BLaER1 treated with 17β-estradiol and CSF1 and Interleukin-3, amounts not matched to agents 10 nM and 100 nM (cell line): ENCODE data around the gene SHROOM1.

Experiments used
- H3K27ac ChIP-seq, 11 experiments: shearing (Covaris generic); formaldehyde crosslinking; 2 replicates each; pipeline ENCODE4 v1.8.1; 2022
- H3K27me3 ChIP-seq, 11 experiments: shearing (Covaris generic); formaldehyde crosslinking; 2 replicates each; pipeline ENCODE4 v1.8.1; 2022
- H3K36me3 ChIP-seq, 11 experiments: shearing (Covaris generic); formaldehyde crosslinking; 2 replicates each; pipeline ENCODE4 v1.8.1; 2022
- H3K4me1 ChIP-seq, 10 experiments: shearing (Covaris generic); formaldehyde crosslinking; 2 replicates each; pipeline ENCODE4 v1.8.1; 2022
- H3K4me2 ChIP-seq, 11 experiments: shearing (Covaris generic); formaldehyde crosslinking; 2 replicates each; pipeline ENCODE4 v1.8.1; 2022
- H3K4me3 ChIP-seq, 10 experiments: shearing (Covaris generic); formaldehyde crosslinking; 2 replicates each; pipeline ENCODE4 v1.8.1; 2022
- H3K9ac ChIP-seq, 11 experiments: shearing (Covaris generic); formaldehyde crosslinking; 2 replicates each; pipeline ENCODE4 v1.8.1; 2022
- H3K9me3 ChIP-seq, 11 experiments: shearing (Covaris generic); formaldehyde crosslinking; replicated peaks in 1 of 11; 2 replicates each; pipeline ENCODE4 v1.8.1; 2022
- H4K20me1 ChIP-seq, 11 experiments: shearing (Covaris generic); formaldehyde crosslinking; 2 replicates each; pipeline ENCODE4 v1.8.1; 2022
- Cebpa-rat ChIP-seq, 11 experiments: shearing (Covaris generic); IDR thresholded peaks; 2 replicates each; pipeline ENCODE4 v1.8.1; 2022

The SHROOM1 gene

GRCh38 chr5:132854301-132854700 is 23.9 kb upstream of the SHROOM1 start:
- H3K27ac ChIP-seq: no peak overlapping the region
- H3K9me3 ChIP-seq: no peaks in the 10 kb centered on the region
- no peak overlapping the region for H3K9ac ChIP-seq
- H3K4me1 ChIP-seq: peaks cover 4 to 11% (median 7%) of the 10 kb centered on the region in 10 experiments; a peak in 13 of 20 replicates
- H3K36me3 ChIP-seq: no peaks in the 10 kb centered on the region
- no peaks in the 10 kb centered on the region for H3K27me3 ChIP-seq
- TF ChIP-seq Cebpa-rat (IDR thresholded peaks at IDR 0.05): no peak
- no peaks in the 10 kb centered on the region for H4K20me1 ChIP-seq
- H3K4me2 ChIP-seq: no peak overlapping the region
- no peak overlapping the region for H3K4me3 ChIP-seq

GRCh38 chr5:132853790-132854189 is 23.3 kb upstream of the SHROOM1 start:
- no peaks in the 10 kb centered on the region for H3K27me3 ChIP-seq
- TF ChIP-seq Cebpa-rat (IDR thresholded peaks at IDR 0.05): no peak
- no peak overlapping the region for H3K9ac ChIP-seq
- H3K36me3 ChIP-seq: no peaks in the 10 kb centered on the region
- no peaks in the 10 kb centered on the region for H3K9me3 ChIP-seq
- no peak overlapping the region for H3K27ac ChIP-seq
- H3K4me2 ChIP-seq: peak overlapping the region in 8 of 11 experiments; percentile 9 to 49 (median 26); a peak in 7 of 22 replicates
- H3K4me1 ChIP-seq: peaks cover 4 to 11% (median 7%) of the 10 kb centered on the region in 10 experiments; a peak in 13 of 20 replicates
- H3K4me3 ChIP-seq: no peak overlapping the region
- H4K20me1 ChIP-seq: no peaks in the 10 kb centered on the region

GRCh38 chr5:132853323-132853722 is 22.9 kb upstream of the SHROOM1 start:
- Histone ChIP-seq H4K20me1 (no peaks in the 10 kb centered on the region), H3K27me3 (no peaks in the 10 kb centered on the region), H3K9me3 (no peaks in the 10 kb centered on the region), H3K9ac (no peak overlapping the region), H3K4me2 (peak overlapping the region in 5 of 11 experiments; percentile 9 to 49 (median 37); a peak in 4 of 22 replicates), H3K36me3 (no peaks in the 10 kb centered on the region), H3K4me3 (no peak overlapping the region), H3K4me1 (peaks cover 4 to 11% (median 7%) of the 10 kb centered on the region in 10 experiments; a peak in 13 of 20 replicates), H3K27ac (no peak overlapping the region)
- TF ChIP-seq Cebpa-rat (IDR thresholded peaks at IDR 0.05): no peak

- Histone ChIP-seq H3K27me3 (no peaks in the 10 kb centered on the region), H4K20me1 (no peaks in the 10 kb centered on the region), H3K4me3 (no peak overlapping the region), H3K4me2 (no peak overlapping the region), H3K36me3 (no peaks in the 10 kb centered on the region), H3K27ac (no peak overlapping the region), H3K9me3 (no peaks in the 10 kb centered on the region), H3K9ac (no peak overlapping the region), H3K4me1 (peaks cover 4 to 11% (median 7%) of the 10 kb centered on the region in 10 experiments; a peak in 13 of 20 replicates)
- TF ChIP-seq Cebpa-rat (IDR thresholded peaks at IDR 0.05): no peak
These were observed 19.6 kb upstream of the SHROOM1 start for GRCh38 chr5:132850066-132850465.

GRCh38 chr5:132849347-132849746 is 18.9 kb upstream of the SHROOM1 start:
- Histone ChIP-seq H3K27ac (no peak overlapping the region), H3K9ac (no peak overlapping the region), H3K4me3 (no peak overlapping the region), H3K36me3 (no peaks in the 10 kb centered on the region), H3K4me1 (peaks cover 4 to 10% (median 7%) of the 10 kb centered on the region in 10 experiments; a peak in 13 of 20 replicates), H3K9me3 (no peaks in the 10 kb centered on the region), H4K20me1 (no peaks in the 10 kb centered on the region), H3K27me3 (no peaks in the 10 kb centered on the region), H3K4me2 (no peak overlapping the region)
- TF ChIP-seq Cebpa-rat (IDR thresholded peaks at IDR 0.05): no peak

GRCh38 chr5:132848270-132848669 is 17.8 kb upstream of the SHROOM1 start:
- Histone ChIP-seq H3K27me3 (no peaks in the 10 kb centered on the region), H3K9ac (no peak overlapping the region), H4K20me1 (no peaks in the 10 kb centered on the region), H3K27ac (no peak overlapping the region), H3K4me1 (peaks cover 0 to 1% (median 0%) of the 10 kb centered on the region in 10 experiments; a peak in 1 of 20 replicates), H3K36me3 (no peaks in the 10 kb centered on the region), H3K4me2 (no peak overlapping the region), H3K4me3 (no peak overlapping the region), H3K9me3 (no peaks in the 10 kb centered on the region)
- no peak for TF ChIP-seq Cebpa-rat (IDR thresholded peaks at IDR 0.05)

GRCh38 chr5:132841305-132841704 is 10.9 kb upstream of the SHROOM1 start:
- peak overlapping the region in 10 of 11 experiments; percentile 47 to 89 (median 80); a peak in 19 of 22 replicates for H3K27ac ChIP-seq
- TF ChIP-seq Cebpa-rat (IDR thresholded peaks at IDR 0.05): peak in 4 of 11 experiments; percentile 10 to 78 (median 51); a peak in 4 of 22 replicates

GRCh38 chr5:132840896-132841295 is 10.4 kb upstream of the SHROOM1 start:
- Histone ChIP-seq H3K9ac (peak overlapping the region in 8 of 11 experiments; percentile 16 to 71 (median 60); a peak in 12 of 22 replicates), H3K9me3 (0 out of 22 replicates have a peak, but pooled peaks cover 0 to 2% (median 0%) of the 10 kb centered on the region in 11 experiments), H3K4me2 (peak overlapping the region in 10 of 11 experiments; percentile 29 to 90 (median 78); a peak in 20 of 22 replicates), H3K27me3 (no peaks in the 10 kb centered on the region), H4K20me1 (no peaks in the 10 kb centered on the region), H3K4me3 (no peak overlapping the region), H3K27ac (peak overlapping the region; percentile 27 to 89 (median 79); a peak in 21 of 22 replicates), H3K36me3 (no peaks in the 10 kb centered on the region), H3K4me1 (peaks cover 24 to 70% (median 62%) of the 10 kb centered on the region in 10 experiments)
- no peak for TF ChIP-seq Cebpa-rat (IDR thresholded peaks at IDR 0.05)

More at GRCh38 chr5:132841305-132841704, 10.9 kb upstream of the SHROOM1 start:
- Histone ChIP-seq H3K27me3 (no peaks in the 10 kb centered on the region), H3K36me3 (no peaks in the 10 kb centered on the region), H3K4me3 (no peak overlapping the region; a peak in 1 of 20 replicates), H3K4me1 (peaks cover 20 to 65% (median 58%) of the 10 kb centered on the region in 10 experiments), H4K20me1 (no peaks in the 10 kb centered on the region), H3K9me3 (no peaks in the 10 kb centered on the region), H3K9ac (peak overlapping the region in 7 of 11 experiments; percentile 16 to 71 (median 62); a peak in 11 of 22 replicates), H3K4me2 (peak overlapping the region; percentile 11 to 90 (median 77); a peak in 21 of 22 replicates)

GRCh38 chr5:132840313-132840712 is 9.9 kb upstream of the SHROOM1 start:
- Histone ChIP-seq H3K9ac (peak overlapping the region in 8 of 11 experiments; percentile 20 to 71 (median 60); a peak in 13 of 22 replicates), H3K9me3 (0 out of 22 replicates have a peak, but pooled peaks cover 0 to 5% (median 0%) of the 10 kb centered on the region in 11 experiments), H3K36me3 (no peaks in the 10 kb centered on the region), H3K4me2 (peak overlapping the region; percentile 12 to 90 (median 77); a peak in 20 of 22 replicates), H3K4me1 (peaks cover 25 to 75% (median 65%) of the 10 kb centered on the region in 10 experiments), H4K20me1 (no peaks in the 10 kb centered on the region), H3K27me3 (no peaks in the 10 kb centered on the region), H3K27ac (peak overlapping the region; percentile 27 to 89 (median 79); a peak in 20 of 22 replicates), H3K4me3 (no peak overlapping the region)
- no peak; a peak in 1 of 22 replicates for TF ChIP-seq Cebpa-rat (IDR thresholded peaks at IDR 0.05)
